Effector memory CD4-positive, alpha-beta T cell (primary cell): Measurements from ENCODE around the gene SDHB.

ENCODE experiments used
- DNase-seq, 3 donors: peaks; one replicate each; pipeline ENCODE4 v3.0.0-alpha.2; 2020
- H3K27ac ChIP-seq: 2 replicates; pipeline ENCODE4 v1.7.0; 2013; ENCODE audit warnings: mild to moderate bottlenecking, low read length, moderate library complexity; ENCODE audit not compliant: insufficient read depth, poor library complexity, severe bottlenecking
- H3K27me3 ChIP-seq: replicated peaks from 2 replicates; pipeline ENCODE4 v1.7.0; 2013; ENCODE audit warnings: mild to moderate bottlenecking, low read length; ENCODE audit not compliant: insufficient read depth, control insufficient read depth, poor library complexity, severe bottlenecking
- H3K36me3 ChIP-seq: 2 replicates; pipeline ENCODE4 v1.7.0; 2013; ENCODE audit warnings: mild to moderate bottlenecking, low read length, moderate library complexity; ENCODE audit not compliant: control insufficient read depth, insufficient read depth
- H3K4me1 ChIP-seq: 2 replicates; pipeline ENCODE4 v1.7.0; 2013; ENCODE audit warnings: low read length, mild to moderate bottlenecking; ENCODE audit not compliant: control insufficient read depth, insufficient read depth, poor library complexity, severe bottlenecking
- H3K4me3 ChIP-seq: 2 replicates; pipeline ENCODE4 v1.7.0; 2013; ENCODE audit warnings: low read length, low read depth, mild to moderate bottlenecking; ENCODE audit not compliant: insufficient read depth, poor library complexity, severe bottlenecking
- H3K9me3 ChIP-seq: 2 replicates; pipeline ENCODE4 v1.7.0; 2013; ENCODE audit warnings: mild to moderate bottlenecking, low read length, moderate library complexity; ENCODE audit not compliant: control insufficient read depth

SDHB gene

DNA sequence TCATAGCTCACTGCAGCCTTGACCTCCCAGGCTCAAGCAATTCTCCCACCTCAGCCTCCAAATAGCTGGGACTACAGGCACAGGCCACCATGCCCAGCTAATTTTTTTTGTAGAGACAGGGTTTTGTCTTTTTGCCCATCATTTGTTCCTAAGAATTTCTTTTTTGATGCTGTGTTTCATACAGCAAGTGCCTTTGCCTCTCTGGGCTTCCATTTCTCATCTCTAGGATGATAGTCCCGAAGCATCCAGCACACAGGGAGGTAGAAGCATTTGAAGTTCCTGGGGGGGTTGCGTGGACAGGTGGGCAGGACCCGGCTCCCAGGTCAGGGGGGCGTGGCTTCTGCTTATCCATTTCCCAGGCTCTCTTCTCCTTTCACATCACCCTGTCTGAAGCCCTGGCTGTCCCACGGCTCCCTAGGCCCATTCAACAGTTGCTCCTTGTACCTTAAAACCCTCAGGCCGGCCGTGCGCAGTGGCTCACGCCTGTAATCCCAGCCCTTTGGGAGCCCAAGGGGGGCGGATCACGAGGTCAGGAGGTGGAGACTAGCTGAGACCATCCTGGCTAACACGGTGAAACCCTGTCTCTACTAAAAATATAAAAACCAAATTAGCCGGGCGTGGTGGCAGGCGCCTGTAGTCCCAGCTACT, 45.5 kb downstream of the SDHB start:
- H3K4me1 ChIP-seq = peaks cover 15% of the 10 kb centered on the region
- no peak overlapping the region for H3K27ac ChIP-seq
- DNase-seq = no peak
- peaks cover 19% of the 10 kb centered on the region for H3K36me3 ChIP-seq
- no peaks in the 10 kb centered on the region for H3K9me3 ChIP-seq
- no peak overlapping the region for H3K4me3 ChIP-seq
- H3K27me3 ChIP-seq = no peaks in the 10 kb centered on the region

GRCh38 chr1:17007121-17007520, 46.7 kb downstream of the SDHB start:
- H3K27me3 ChIP-seq = no peaks in the 10 kb centered on the region
- no peak overlapping the region for H3K27ac ChIP-seq
- DNase-seq = no peak
- H3K4me3 ChIP-seq = no peak overlapping the region
- peaks cover 14% of the 10 kb centered on the region for H3K4me1 ChIP-seq
- H3K9me3 ChIP-seq = no peaks in the 10 kb centered on the region
- peaks cover 30% of the 10 kb centered on the region for H3K36me3 ChIP-seq

- H3K27ac ChIP-seq = no peak overlapping the region
- H3K36me3 ChIP-seq = peaks cover 37% of the 10 kb centered on the region
- DNase-seq = no peak
- H3K9me3 ChIP-seq = no peaks in the 10 kb centered on the region
- peaks cover 3% of the 10 kb centered on the region for H3K4me1 ChIP-seq
- no peak overlapping the region for H3K4me3 ChIP-seq
- H3K27me3 ChIP-seq = no peaks in the 10 kb centered on the region
These were observed 48.5 kb downstream of the SDHB start for GRCh38 chr1:17005365-17005740.

- Histone ChIP-seq H3K36me3 (peaks cover 37% of the 10 kb centered on the region), H3K27me3 (no peaks in the 10 kb centered on the region), H3K4me1 (no peaks in the 10 kb centered on the region), H3K27ac (no peak overlapping the region), H3K9me3 (no peaks in the 10 kb centered on the region), H3K4me3 (no peak overlapping the region)
- no peak for DNase-seq
These were observed 49.1 kb downstream of the SDHB start for GRCh38 chr1:17004466-17005364.

- no peaks in the 10 kb centered on the region for H3K9me3 ChIP-seq
- H3K36me3 ChIP-seq = peaks cover 47% of the 10 kb centered on the region
- H3K4me1 ChIP-seq = no peaks in the 10 kb centered on the region
- DNase-seq = no peak
- H3K27ac ChIP-seq = no peak overlapping the region
- no peaks in the 10 kb centered on the region for H3K27me3 ChIP-seq
- no peak overlapping the region for H3K4me3 ChIP-seq
These were observed 51.3 kb downstream of the SDHB start for GRCh38 chr1:17002524-17002902.

DNA sequence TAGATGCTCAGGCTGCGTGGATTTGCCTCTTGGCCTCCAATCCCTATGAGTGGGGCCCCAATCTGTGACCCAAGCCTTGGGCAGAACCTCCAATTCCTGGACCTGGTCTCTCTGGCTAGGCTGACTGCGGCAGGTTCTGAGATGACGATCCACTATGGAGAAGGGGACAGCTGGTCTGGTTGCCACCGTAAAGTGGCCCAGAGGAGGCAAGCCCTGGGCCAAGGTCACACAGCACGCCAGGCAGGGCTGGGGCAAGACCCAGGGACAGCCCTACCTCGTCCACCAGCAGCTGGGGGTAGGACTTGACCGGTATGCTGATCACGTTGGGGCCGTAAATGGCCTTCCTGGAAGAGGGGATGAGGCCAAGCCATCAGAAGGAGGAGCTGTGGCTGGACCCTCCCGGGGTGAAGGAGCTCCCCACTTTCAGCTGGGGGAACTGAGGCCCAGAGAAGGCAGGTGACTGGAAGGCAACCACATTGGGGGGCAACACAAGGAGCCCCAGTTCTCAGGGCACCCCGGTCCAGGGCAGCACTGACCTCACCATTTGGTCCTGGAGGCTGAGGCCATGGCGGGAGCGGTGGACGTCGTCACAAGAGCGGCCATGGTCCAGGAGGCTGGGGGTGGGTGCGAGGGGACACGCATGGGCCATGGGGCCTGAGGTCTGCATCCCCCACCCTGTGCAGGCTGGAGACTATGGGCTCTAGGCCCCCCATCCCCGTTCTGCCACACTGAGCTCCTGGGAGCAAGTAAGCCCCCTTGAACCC, 51.9 kb downstream of the SDHB start:
- peaks cover 50% of the 10 kb centered on the region for H3K36me3 ChIP-seq
- H3K4me1 ChIP-seq = no peaks in the 10 kb centered on the region
- H3K4me3 ChIP-seq = no peak overlapping the region
- no peaks in the 10 kb centered on the region for H3K27me3 ChIP-seq
- H3K27ac ChIP-seq = no peak overlapping the region
- no peak for DNase-seq
- H3K9me3 ChIP-seq = no peaks in the 10 kb centered on the region

GRCh38 chr1:16999863-17000262, 54.0 kb downstream of the SDHB start:
- no peak overlapping the region for H3K27ac ChIP-seq
- no peaks in the 10 kb centered on the region for H3K4me1 ChIP-seq
- no peaks in the 10 kb centered on the region for H3K9me3 ChIP-seq
- H3K27me3 ChIP-seq = no peaks in the 10 kb centered on the region
- DNase-seq = no peak
- no peak overlapping the region for H3K4me3 ChIP-seq
- peaks cover 59% of the 10 kb centered on the region for H3K36me3 ChIP-seq

DNA sequence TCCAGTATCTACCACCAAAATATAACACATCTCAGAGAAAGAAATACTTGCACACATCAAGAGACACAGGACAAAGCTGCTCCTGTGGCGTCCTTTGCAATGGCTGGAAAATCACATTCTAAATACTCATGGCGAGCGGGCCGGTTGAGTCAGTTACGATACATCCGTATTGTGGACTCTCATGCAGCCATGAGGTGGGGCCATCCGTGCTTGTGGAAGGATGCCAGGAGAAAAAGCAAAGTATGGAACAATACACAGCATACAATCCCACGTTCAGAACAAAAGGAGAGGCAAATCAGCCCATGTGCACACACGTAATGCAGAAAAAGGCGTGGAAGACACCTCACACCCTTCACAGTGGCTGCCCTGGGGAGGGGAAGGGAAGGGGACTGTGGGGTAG, 55.2 kb downstream of the SDHB start:
- Histone ChIP-seq H3K36me3 (peaks cover 50% of the 10 kb centered on the region), H3K9me3 (no peaks in the 10 kb centered on the region), H3K4me3 (no peak overlapping the region), H3K4me1 (no peaks in the 10 kb centered on the region), H3K27me3 (no peaks in the 10 kb centered on the region), H3K27ac (no peak overlapping the region)
- DNase-seq = no peak

DNA sequence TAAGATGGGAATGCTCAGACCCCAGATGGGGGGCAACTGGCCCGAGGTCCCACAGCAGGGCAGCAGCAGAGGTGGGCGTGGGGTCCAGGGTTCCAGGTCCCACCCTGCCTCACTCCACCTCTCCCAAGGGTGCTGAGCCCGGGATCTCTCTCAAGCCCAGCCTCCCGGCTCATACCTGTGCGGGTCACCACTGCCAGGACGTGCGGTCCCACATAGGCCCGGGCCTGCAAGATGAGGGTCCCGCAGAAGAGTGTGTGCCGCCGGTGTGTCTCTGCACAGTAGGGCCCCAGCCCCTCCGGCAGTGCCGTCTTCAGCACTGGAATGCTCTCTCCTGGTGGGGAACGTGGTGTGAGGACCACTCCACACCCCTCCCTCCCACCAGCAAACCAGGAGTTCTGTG, 57.0 kb downstream of the SDHB start:
- Histone ChIP-seq H3K27ac (no peak overlapping the region), H3K27me3 (no peaks in the 10 kb centered on the region), H3K4me1 (no peaks in the 10 kb centered on the region), H3K36me3 (peaks cover 44% of the 10 kb centered on the region), H3K4me3 (no peak overlapping the region), H3K9me3 (no peaks in the 10 kb centered on the region)
- DNase-seq = no peak
